NCI-H2196 treated with DMSO at 0.1 percent for 48 hours (cell line): ENCODE data around the gene RGS3.
A peak's percentile ranks its signal among the peaks of the same experiment; 100 is the strongest.
"Not testable (repeated sequence)": the region's sequence is repeated elsewhere in the genome, so short reads cannot be mapped to it uniquely, and the experiment has no call there.

Experiments
- DNase-seq: peaks from one replicate; lab custom pipeline; 2025; ENCODE audit not compliant: unreplicated experiment; lab: John Stamatoyannopoulos, UW

The RGS3 gene

DNA sequence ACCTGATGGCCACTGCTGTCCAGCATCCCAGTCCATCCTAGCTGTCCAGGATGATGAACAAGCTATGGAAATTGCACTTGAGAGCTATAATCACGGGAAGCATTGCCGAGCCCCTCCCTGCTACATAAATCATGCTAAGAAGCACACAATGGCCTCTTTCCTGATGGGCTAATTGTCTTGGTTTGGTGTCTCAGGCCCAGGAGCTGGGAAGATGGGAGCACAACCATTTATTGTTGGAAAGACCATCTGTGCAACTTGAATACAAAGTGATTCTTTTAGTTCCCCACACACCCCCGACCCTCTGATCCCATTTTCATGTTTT lies 80.4 kb downstream of the RGS3 start:
- DNase-seq = no peak

DNA sequence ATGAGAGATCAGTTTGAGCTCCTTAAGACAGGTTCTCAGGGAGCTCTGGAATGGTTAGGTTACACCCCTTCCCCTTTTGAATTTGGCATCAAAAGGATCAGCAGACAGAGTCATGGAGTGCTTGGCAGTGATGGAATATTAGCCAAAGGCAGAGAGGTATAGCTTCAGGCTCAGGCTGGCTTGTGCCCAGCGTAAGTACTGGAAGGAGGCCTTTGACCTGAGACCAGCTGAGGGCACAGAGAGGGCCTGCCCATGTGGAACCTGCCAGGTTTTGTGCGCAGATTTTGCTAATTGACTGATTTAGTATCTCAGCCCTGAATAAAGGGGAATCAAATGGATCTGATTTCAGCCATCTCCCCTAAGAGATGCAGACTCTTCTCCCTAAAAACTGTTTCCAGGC lies 81.5 kb downstream of the RGS3 start:
- no peak for DNase-seq

DNA sequence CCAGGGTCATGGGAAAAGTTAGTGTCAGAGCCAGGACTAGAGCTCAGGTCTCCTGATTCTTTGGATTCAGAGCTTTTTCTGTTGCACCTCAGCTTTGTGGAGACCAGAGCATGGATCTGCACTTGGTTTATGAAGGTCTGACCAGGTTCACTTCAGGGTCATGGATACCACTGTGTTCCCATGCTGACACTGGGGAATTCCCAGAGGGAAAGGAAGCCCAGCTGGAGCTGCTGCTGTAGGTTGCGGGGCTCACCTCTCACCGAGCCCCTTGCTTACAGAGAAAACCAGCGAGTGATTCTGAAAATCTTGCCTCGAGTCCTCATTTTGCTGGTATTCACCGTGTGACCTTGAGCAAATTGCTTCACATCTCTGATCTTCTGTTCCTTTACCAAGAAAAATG lies 83.0 kb downstream of the RGS3 start:
- no peak for DNase-seq

DNA sequence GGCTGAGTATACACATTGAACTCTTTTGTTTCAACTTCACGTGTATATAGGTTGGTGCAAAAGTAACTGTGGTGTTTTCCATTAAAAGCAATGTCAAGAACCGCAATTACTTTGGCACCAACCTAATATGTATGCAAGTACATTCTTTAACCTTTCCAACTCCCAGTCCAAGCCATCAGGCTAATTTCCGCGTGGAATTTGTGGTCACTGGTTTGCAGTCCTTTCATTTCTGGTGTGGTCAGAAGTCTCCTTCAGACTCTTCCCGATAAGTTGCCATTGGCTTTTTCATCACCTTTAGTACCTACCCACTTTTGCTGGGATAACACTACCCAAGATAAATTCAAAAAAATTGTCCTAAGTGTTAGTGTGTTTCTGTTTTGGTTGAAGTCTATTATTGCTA lies 84.0 kb downstream of the RGS3 start:
- DNase-seq = no peak

DNA sequence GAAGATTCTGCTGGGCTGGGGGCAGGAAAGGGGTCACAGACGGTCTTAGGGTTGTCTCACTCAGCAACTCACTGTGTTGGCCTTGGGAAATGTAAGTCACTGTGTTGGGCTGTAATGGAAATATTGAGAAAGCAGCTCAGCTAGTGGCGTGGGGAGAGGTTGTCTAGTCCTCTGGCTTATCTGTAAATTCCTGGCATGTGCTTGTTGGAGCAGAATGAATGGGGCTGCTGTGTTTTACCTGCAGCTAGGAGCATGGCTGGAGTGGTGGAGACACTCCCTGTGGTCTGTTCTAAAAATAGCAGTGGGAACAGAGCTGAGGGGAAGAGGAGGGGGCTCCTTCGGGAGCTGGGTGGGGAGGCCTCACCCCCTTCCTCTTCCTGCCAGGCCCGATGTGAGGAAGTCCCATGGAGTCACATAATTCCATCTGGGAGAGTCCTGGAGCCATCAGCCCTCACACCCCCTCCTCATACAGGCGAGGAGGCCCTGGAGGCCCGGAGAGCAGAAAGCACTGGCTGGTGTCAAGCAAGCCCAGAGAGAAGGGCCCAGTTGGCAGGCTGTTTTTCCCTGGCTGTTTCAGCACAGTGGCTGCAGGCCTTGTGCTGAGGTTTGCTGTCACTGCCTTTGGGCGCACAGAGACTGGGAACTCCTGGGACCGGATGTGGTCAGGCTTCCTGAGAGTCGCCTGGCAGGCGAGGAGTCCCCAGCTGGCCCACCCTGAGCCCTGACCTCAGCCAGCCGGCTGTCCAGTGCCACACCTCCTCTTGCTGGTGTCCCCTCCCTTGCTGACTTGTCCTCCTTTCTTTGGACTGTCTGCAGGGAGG lies 84.9 kb downstream of the RGS3 start:
- DNase-seq = no peak

DNA sequence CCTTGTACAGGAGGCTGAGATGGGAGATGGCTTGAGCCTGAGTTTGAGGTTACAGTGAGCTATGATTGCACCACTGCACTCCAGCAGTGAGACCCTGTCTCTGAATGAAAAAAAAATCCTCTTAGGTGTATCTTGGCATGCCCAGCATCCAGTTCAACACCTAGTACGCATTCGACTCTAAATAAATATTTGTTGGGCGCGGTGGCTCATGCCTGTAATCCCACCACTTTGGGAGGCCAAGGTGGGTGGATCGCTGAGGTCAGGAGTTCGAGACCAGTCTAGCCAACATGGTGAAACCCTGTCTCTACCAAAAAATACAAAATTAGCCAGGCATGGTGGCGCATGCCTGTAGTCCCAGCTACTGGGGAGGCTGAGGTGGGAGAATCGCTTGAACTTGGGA lies 86.4 kb downstream of the RGS3 start:
- not testable (repeated sequence) for DNase-seq

DNA sequence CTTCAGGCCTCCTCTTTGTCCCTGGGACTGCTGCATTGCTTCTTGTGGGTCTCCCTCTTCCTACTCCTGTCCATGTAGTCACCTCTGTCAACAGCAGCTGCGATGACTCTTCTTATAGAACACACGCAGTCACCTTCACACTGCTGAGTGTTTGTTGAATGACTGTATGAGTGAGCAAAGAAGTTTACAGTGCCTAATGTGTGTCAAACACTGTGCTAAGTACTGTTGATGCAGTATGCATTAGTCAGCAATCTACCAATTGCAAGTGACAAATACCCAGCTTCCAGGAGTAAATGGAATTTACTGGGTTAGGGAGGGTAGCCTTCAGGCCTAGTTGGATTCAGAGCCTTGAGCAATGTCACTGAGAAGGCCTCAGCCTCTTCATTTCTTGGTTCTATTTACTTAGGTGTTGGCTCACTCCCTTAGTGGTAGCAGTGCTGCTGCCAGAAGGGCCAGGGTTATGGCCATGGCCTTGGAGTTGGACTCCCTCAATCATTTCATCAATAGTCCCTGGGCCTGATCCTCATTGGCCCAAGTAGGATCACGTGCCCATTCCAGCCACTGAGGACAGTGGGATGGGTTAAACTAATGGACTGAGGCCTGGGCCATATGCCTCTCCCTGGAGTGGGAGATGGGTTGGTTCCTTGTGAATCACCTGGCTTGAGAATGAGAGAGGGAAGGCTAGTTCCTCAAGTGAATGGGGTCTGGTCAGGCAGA lies 93.5 kb downstream of the RGS3 start:
- no peak for DNase-seq

DNA sequence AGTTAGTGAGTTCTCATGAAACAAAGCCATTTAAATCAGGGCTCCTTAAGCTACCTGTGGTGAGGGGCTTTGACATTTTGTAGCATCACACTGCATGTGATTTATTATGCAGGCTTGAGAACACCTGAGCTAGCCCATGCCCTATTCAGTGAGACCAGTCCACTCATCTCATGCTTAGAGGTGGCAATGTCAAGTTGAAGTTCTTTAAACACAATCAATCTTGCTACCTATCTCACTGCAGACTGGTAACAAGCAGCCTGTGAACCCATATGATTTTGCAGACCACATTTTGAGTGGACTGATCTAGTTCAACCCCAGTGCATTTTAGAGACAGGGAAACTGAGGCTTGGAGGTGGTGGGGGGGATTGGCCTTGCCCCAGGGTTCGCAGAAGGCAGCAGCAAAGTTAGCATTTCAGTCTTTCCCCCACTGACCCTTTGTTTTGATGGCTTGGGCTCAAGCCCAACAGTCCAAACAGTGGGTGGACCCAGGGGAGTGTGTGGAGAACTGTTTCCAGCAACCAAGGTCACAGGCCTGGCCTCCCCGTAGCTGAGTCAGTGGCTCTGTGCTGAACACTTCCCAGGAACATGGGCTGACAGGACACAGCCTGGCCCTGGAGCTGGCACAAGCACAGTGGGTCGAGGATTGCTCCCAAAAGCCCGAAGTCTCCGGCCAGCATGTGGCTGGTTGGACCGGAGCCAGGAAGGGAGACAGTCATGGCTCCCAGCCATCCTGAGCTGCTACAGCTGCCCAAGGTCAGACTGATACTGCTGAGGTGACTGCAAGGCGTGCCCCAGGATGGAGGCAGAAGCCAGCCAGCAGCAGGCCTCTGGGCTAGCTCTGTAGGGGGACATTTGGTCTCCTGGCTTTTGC lies 95.3 kb downstream of the RGS3 start:
- peak; percentile 57 for DNase-seq

DNA sequence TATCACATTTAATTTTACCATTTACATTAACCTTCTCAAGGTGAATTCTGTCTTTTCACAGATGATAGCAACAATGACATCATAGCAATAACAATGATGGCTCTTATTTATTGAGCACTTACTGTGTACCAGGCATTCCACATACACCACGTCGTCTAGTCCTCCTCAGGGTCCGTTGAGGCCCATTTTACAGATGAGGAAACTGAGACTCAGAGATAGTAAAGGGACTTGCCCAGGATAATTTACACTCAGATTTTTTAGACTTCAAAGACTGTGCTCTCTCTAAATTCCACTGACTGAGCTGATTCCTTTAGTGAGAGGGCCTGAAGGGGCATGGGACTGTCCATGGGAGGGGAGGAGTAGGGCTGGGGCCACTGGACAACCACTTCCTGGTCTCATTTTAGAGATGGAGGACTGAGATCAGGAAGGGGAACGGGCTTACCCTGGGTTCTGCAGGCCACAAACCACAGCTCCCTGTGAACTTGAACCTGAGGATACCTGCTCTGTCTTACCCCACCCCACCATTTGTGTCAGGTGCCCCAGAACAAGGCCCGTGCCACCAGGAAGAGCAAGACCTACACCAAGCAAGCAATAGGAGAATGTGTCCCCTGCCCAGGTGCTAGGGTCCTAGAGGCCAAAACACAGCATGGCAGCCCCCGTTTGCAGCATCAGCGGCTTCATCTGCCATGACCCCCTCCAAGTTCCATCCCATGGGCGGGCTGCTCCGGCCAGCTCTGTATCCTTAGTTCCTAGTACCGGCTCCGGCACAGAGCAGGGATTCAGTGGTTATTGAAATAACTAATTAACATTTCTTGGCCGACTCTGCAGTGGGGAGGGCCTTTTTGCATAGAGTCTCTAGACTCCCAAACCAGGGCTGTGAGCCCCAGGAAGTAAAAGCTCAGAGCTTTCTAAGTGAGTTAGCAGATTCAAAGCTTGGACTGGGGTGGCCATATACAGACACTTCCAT lies 96.6 kb downstream of the RGS3 start:
- no peak for DNase-seq

DNA sequence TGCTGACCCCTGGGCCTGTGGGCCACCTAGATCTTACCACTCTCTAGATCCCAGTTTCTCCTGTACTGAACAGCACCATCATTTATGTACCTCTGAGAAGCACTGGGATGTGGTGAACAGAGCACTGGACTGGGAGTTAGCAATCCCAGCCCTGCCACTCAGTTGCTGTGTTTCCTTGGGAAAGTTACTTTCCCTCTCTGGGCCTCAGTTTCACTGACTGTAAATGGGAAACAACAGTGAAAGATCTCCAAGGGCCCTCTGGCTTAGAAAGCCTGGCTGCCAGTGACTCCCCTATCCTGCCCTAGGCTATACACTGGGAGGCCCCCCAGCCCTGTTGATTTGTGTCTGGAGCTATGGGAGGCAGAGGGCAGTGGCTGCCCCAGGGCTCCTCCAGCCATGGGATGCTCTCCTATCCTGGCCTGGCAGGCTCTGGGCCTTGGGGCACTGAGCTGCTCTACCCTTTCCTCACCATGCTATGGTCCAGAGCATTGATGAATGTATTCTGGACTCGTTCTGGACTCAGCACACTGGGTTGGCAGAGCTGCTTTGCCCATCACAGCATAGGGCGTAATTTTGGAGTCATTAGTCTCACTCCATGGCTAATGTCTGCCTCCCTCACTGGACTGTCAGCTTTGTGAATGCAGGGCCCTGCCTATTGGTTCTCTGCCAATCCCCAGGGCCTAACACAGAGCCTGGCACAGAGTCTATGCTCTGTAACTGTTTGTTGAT lies 99.3 kb downstream of the RGS3 start:
- no peak for DNase-seq

DNA sequence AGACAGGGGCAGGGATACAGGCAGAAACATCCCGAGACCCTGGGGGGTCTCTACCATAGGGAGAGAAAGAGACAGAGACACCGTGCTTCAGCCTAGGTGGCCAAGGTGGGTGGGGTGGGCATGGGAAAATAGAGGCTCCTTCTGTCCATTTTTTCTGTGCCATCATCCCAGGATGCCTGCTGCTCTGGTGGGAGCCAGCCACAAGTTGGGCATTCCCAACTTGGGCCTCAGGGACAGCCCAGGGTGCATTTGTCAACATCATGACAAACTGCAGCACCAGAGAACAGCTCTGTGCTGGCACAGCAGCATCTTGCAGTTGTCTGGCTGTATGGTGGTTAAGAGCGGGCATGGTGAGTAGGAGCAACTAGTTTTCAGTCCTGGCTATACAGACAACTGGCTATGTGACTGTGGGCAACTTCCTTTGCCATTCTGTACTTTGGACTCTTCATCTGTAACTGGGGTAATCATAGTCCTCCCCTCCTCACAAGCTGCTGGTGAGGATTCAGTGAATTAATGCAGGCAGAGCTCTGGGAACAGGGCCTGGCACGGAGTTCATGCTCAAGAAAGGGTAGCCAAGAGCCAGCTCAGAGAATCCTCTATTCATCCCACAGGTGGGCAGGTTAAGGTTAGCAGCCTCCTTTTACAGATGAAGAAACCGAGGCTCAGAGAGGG lies 100.4 kb downstream of the RGS3 start:
- no peak for DNase-seq

DNA sequence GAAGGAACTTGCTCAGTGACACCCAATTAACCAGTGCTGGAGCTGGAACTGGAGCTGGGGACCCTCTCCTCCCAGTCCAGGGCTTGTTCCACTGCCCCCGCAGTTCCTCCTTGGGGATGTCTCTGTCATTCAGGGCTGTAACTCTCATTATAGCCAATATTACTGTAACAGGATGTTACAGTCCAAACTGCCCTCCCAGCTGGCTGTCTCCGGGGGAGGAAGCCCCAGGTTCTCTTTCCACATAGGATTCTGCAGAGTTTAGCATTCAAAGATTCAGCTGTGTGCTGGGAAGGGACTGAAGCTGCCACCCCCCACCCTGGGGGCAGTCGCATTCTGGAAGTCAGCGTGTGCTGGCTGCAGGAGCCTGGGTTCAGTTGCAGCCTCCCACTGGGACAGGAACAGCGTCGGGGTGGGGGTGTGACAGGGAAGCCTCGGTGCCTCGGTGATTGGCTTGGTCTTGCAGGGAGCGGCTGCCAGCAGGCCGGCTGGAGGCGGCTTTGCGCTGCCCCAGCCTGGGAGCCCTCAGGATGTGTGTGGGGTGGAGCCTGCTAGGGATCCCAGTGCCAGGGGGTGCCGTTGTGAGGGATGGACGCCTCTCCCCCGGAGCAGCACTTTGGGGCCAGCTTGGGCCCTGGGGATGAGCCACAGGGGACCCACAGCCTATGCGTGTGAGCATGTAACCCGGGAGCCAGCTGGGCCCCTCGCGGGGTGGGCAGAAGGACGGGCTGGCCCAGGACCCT lies 101.1 kb downstream of the RGS3 start:
- no peak for DNase-seq

DNA sequence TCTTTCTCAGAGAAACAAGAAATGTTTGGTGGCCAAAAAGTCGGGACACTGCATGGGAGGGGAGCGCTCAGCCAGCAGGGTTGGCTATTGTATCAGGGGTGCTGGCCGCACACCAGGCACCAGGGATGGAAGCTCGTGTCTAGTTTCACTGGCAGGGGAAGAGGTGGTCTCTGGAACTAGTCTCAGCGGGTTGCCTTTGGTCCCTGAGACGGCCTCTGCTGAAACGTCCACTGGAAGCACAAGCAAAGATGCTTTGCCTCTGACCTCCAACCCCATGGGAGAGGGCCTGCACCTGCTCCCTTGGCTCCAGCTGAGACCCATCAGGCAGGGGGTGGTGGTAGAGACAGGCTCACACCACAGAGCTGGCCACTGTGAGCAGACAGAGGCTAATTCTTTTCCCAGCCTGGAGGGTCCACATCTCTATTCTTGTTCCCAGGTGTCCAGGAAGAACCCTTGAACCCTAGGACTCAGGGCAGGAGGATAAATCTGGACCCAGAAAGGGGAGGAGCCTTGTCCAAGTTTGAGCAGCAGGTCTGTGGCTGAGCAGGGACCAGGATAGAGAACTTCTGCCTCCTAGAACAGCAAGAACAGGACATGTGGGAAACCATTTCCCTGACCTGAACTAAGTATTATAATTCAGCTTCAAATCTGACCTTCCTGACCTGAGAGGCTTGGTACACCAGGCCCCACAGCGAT lies 102.6 kb downstream of the RGS3 start:
- DNase-seq = no peak

DNA sequence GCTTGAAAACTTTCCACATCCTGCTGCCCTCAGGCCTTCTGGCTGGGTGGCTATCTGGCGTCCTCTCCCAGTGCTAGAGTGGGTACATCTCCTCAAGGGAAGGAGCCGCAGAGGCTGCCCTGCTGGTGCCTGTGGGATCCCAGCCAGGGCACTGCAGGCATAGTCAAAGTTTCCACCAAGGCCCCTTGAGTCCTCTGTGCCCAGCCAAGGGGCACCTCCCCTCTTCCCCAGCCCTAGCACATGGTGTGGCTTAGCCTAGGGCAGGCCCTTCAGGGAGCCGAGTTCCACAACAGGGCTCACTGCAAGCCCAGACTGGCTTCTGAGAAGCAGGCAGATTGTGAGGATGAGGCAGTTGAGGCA lies 103.2 kb downstream of the RGS3 start:
- DNase-seq = peak; percentile 15

DNA sequence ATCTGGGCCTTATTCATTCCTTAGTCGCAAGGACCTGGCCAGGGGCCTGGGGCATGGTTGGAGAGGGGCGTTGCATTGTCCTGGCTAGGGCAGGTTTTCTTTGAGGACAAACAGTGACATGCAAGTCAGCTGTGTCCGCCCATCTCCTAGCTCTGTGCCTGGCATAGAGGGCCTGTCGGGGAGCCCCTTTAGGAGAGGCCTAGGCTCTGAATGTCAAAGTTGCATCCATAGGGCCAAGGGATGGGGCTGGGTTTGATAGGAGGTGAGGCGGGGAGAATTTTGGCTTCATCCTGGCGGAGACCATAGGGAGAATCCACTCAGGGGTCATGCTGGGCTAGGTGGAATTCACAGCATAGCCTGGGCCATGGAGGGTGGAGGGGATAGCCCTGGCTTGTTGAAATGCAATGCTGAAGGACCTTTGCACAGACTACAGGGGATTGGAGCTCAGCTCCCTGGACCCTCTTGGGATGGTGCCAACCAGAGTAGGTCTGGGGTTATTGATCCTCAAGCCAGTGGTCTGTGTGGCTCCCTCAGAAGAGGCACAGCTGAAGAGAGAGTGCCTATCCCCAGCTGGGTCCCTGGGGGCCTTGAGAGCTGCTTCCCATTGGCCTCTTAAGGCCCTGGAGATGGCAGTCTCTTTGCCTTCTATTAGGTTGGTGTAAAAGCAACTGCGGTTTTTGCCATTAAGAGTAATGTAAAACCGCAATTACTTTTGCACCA lies 104.0 kb downstream of the RGS3 start:
- no peak for DNase-seq

DNA sequence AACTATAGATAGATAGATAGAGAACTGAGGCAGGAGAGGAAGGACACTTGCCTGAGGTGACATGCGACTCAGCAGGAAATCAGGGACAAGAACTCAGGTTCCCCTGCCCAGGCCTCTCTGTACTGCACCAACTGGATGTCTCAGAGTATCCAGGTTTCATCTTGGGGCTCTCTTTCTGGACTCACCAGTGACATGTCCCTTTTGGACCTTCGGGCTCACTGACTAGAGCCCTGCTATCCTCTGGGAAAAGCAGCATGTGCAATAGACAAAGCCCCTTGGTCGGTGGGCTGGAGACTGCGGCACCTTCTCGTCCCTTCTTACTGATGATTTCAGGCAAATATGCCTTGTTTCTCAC lies 104.5 kb downstream of the RGS3 start:
- DNase-seq = no peak

DNA sequence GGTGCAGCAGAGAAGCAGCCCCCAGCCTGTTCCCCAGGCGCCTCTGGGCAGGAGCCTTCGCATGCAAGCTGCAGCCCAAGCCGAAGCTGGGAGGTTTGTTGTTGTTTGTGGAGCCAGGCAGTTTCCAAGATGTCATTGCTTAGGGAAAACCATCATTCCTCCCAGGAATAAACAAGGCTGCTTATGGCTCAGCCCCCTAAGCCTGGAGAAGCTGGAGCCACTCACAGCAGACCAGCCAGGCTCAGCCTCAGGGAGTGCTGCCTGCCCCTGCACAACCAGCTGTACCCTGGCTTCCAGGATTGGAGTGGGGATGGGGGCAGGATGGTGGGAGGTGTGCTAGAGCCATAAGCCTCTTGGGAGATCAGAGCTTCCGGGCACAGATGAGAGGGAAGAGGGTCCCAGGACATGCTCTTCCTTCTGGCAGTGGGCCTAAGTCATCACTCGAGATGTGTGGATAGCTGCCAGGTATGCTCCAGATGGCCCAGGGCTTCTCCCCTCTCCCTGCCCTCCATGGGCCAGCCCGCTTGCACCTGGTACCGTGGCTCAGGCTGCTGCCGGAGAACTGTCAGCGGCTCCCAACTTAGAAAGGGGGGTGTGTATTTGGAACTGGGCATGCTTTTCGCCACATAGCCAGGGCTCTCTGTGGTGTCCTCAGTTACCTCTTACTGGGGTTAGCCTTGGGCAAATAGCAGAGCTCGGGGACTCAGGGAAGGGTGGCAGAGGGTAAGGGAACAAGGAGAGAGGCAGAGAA lies 105.2 kb downstream of the RGS3 start:
- peak; percentile 59 for DNase-seq
